Activated B cell treated with CpG ODN at 0.5 μM for 24 hours (primary cell): ENCODE data around the gene C2CD4C. TPM values are rescaled to one million over a fixed set of nuclear protein-coding genes. Genes with fewer than 3 reads are reported as not detected.

ENCODE experiments used
- ATAC-seq: fragments of 200-7000 bp; cut with Tn5 transposase; one replicate; pipeline ENCODE4 v1.10.0; 2021; ENCODE audit warnings: low read depth, mild to moderate bottlenecking, moderate library complexity
- CTCF ChIA-PET: fragments of 350-600 bp; sonication (Branson Sonifier 250); formaldehyde crosslinking; loops from one replicate; lab custom pipeline; 2021; ENCODE audit warnings: antibody characterized with exemption; lab: Charles Lee
- POLR2A ChIA-PET: fragments of 350-600 bp; sonication (Branson Sonifier 250); formaldehyde crosslinking; loops from one replicate; lab custom pipeline; 2021; ENCODE audit warnings: antibody characterized with exemption; lab: Charles Lee
- DNase-seq: peaks from one replicate; pipeline ENCODE4 v3.0.0; 2022
- H3K27ac Mint-ChIP-seq: one replicate; pipeline ENCODE4 v1.8.0; 2020; ENCODE audit warnings: mixed read lengths
- H3K27me3 Mint-ChIP-seq: one replicate; pipeline ENCODE4 v1.8.0; 2021; ENCODE audit warnings: mixed read lengths
- H3K36me3 Mint-ChIP-seq: one replicate; pipeline ENCODE4 v1.8.0; 2021; ENCODE audit warnings: low read depth, mixed read lengths
- H3K4me1 Mint-ChIP-seq: one replicate; pipeline ENCODE4 v1.8.0; 2021; ENCODE audit warnings: mixed read lengths
- H3K4me3 Mint-ChIP-seq: one replicate; pipeline ENCODE4 v1.8.0; 2020; ENCODE audit warnings: mild to moderate bottlenecking, mixed read lengths
- H3K9me3 Mint-ChIP-seq: one replicate; pipeline ENCODE4 v1.8.0; 2020; ENCODE audit warnings: mixed read lengths
- intact Hi-C: fragments of 100-400 bp; cut with micrococcal nuclease; formaldehyde crosslinking; loops from one replicate; pipeline ENCODE4 v1.15.1; 2024
- total RNA-seq: library from RNA; stranded (reverse); gene quantifications from 2 replicates; pipeline ENCODE4 v1.2.3, GENCODE V29; 2022
- TF ChIP-seq, protein P1 (sequence below): fragments of 200-600 bp; IDR thresholded peaks from one replicate; pipeline ENCODE4 v1.8.0; 2022; ENCODE audit warnings: antibody characterized with exemption, mild to moderate bottlenecking

C2CD4C gene
- total RNA-seq, 1 donor from 2014 or later, result not detected

DNA sequence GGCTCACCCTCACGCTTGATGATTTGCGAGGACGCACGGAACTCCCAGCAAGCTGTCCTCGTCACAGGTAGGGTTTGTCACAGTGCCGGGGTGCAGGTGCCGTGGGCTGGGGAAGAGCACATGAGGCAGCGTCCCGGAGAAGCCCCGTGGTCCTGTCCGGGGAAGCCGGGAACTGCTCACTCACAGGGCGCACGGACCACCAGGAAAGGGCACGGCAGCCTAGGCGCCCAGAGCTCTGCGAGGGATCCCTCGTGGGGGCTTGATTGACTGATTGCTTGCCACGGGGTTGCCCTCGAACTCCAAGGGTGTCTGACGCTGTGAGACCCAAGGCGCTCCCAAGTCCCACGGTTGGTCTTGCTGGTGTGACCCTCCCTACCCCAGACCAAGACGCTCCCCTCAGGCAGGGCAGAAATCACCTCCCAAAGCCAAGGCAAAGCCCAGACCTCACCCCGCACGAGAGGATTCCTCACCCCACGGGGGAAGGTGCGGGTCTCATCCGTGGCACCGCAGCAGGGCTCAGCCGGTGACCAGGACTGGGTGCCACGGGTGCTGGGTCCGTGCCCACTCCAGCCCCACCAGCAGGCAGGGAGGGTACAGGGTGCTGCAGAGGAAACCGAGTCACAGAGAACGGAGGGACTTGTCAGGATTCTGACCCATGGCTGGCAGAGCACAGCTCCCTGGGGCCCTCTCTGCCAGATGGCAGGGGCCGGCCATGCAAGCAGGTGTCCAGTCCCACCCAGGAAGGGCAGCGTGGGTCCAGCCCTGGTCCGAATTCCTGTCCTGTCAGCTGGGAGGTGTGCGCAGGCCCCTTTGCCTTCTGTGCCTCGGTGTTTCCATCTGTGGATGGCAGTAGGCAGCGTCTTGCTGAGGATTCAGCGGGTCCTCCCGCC lies 7.7 kb downstream of the C2CD4C start:
- ATAC-seq (no peak), DNase-seq (no peak)
- Mint-ChIP-seq H3K27me3 (peaks cover 11% of the 10 kb centered on the region), H3K36me3 (no peaks in the 10 kb centered on the region), H3K27ac (no peak overlapping the region), H3K9me3 (no peaks in the 10 kb centered on the region), H3K4me3 (no peak overlapping the region), H3K4me1 (no peaks in the 10 kb centered on the region)
- TF ChIP-seq, protein P1, sequence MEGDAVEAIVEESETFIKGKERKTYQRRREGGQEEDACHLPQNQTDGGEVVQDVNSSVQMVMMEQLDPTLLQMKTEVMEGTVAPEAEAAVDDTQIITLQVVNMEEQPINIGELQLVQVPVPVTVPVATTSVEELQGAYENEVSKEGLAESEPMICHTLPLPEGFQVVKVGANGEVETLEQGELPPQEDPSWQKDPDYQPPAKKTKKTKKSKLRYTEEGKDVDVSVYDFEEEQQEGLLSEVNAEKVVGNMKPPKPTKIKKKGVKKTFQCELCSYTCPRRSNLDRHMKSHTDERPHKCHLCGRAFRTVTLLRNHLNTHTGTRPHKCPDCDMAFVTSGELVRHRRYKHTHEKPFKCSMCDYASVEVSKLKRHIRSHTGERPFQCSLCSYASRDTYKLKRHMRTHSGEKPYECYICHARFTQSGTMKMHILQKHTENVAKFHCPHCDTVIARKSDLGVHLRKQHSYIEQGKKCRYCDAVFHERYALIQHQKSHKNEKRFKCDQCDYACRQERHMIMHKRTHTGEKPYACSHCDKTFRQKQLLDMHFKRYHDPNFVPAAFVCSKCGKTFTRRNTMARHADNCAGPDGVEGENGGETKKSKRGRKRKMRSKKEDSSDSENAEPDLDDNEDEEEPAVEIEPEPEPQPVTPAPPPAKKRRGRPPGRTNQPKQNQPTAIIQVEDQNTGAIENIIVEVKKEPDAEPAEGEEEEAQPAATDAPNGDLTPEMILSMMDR, result no peak
- CTCF ChIA-PET, result no interaction called here
- intact Hi-C loops, result no loop called here
- POLR2A ChIA-PET, result no interaction called here

DNA sequence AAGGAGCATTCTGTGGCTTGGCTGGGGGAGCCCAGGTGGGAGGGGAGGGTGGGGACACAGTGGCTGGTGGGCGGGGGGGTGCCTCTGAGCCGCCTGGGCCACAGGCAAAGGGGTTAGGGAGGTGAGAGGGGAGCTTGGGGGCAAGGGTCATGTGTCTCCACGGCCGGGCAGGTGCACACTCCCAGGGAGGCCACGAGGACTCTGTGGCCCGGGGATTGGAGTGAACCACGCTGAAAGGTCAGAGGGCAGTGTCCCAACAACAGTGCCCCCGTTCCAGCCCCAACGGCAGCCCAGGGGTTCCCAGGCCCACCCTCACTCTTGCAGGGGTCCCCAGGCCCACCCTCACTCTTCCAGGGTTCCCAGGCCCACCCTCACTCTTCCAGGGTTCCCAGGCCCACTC lies 9.6 kb downstream of the C2CD4C start:
- ChIA-PET CTCF (no interaction called here), POLR2A (no interaction called here)
- Mint-ChIP-seq H3K4me1 (no peaks in the 10 kb centered on the region), H3K27ac (no peak overlapping the region), H3K27me3 (peaks cover 10% of the 10 kb centered on the region), H3K36me3 (no peaks in the 10 kb centered on the region), H3K9me3 (peaks cover 5% of the 10 kb centered on the region), H3K4me3 (no peak overlapping the region)
- TF ChIP-seq, protein P1, result no peak
- ATAC-seq (no peak), DNase-seq (no peak)
- intact Hi-C loops, result no loop called here

DNA sequence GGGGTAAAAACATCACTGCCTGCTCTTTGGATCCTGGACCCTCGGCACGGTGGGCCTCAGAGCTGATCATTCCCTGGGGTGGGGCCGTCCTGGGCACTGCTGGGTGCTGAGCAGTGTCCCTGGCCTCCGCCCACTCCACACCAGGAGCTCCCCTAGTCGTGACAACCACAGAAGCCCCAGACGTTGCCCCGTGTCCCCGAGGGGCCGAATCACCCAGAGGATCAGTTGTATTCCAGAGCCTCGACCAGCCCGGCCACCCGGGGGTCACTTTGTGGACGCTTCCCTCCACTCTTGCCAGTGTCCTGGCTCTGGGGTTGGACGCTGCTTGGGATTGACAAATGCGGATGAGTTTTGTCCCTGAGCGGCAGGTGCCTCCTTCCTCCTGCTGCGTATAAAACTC lies 10.2 kb downstream of the C2CD4C start:
- TF ChIP-seq, protein P1, result no peak
- H3K27ac Mint-ChIP-seq, result no peak overlapping the region
- no peak for DNase-seq

DNA sequence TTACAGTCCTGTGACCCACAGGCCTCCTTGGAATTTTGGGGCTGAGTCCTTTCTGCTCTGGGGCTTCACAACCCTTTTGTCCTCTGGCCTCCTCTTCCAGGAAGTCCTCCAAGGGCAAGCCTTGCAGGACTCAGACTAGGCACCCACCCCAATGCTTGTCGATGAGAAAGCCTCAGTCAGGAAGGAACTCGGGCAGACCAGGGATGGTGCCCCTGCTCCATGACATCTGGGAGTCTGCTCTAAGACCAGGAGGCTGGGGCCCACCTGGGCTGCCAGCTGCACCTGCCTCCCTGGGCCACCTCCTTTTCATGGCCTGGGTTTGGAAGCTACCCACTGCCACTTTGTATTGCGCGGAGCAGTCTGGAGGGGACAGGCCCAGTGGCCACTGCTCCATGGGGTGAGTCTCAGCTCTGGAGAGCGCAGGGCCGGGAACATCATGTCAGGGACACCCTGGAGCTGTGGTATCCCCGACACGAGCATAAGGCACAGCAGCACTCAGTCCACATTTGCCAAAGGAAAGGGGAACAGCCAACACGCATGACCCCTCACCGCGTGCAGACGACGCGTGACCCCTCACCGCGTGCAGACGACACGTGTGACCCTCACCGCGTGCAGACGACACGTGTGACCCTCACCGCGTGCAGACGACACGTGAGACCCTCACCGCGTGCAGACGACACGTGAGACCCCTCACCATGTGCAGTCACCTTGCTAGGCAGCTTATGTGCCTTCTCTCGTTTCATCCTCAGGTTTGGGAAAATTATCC lies 10.8 kb downstream of the C2CD4C start:
- ATAC-seq, result no peak
- Mint-ChIP-seq H3K4me3 (no peak overlapping the region), H3K27me3 (peaks cover 8% of the 10 kb centered on the region), H3K4me1 (no peaks in the 10 kb centered on the region), H3K9me3 (peaks cover 7% of the 10 kb centered on the region), H3K27ac (no peak overlapping the region), H3K36me3 (no peaks in the 10 kb centered on the region)
- no peak for DNase-seq
- ChIA-PET POLR2A (no interaction called here), CTCF (no interaction called here)
- TF ChIP-seq, protein P1, result no peak
- intact Hi-C loops, result no loop called here

More for the DNA sequence above, 10.2 kb downstream of the C2CD4C start:
- Mint-ChIP-seq H3K36me3 (no peaks in the 10 kb centered on the region), H3K4me3 (no peak overlapping the region), H3K9me3 (peaks cover 5% of the 10 kb centered on the region), H3K27me3 (peaks cover 10% of the 10 kb centered on the region), H3K4me1 (no peaks in the 10 kb centered on the region)
- ATAC-seq, result no peak
- ChIA-PET POLR2A (no interaction called here), CTCF (no interaction called here)
- intact Hi-C loops, result no loop called here

DNA sequence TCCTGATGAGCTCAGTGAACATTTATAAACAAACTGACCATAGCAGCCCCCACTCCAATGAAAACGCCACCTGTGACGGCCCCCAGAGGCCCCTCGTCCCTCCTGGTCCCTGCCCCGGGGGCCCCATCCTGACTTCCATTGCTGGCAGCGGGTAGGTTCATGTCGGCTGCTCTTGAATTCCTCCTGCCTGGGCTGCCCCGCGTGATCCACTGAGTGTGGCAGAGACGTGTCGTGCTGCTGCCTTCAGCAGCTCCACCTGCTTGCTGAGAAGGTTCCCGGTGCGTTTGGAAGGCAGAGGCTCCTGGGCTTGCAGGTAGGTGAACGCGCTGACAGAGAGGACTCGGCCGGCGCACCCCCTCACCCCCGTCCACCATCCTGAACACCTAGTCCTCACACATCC lies 11.6 kb downstream of the C2CD4C start:
- Mint-ChIP-seq H3K9me3 (peaks cover 7% of the 10 kb centered on the region), H3K4me3 (no peak overlapping the region), H3K27me3 (peaks cover 4% of the 10 kb centered on the region), H3K36me3 (no peaks in the 10 kb centered on the region), H3K27ac (no peak overlapping the region), H3K4me1 (no peaks in the 10 kb centered on the region)
- DNase-seq (no peak), ATAC-seq (no peak)
- CTCF ChIA-PET, result no interaction called here
- intact Hi-C loops, result no loop called here
- TF ChIP-seq, protein P1, result no peak
- POLR2A ChIA-PET, result no interaction called here
